SW 1271 (cell line): ENCODE results near the gene TMEM8B.
"Not testable (repeated sequence)": the region's sequence is repeated elsewhere in the genome, so short reads cannot be mapped to it uniquely, and the experiment has no call there.

Experiments
- DNase-seq, 2 experiments: peaks; one replicate each; lab custom pipeline; 2025; lab: John Stamatoyannopoulos, UW

Gene TMEM8B

DNA sequence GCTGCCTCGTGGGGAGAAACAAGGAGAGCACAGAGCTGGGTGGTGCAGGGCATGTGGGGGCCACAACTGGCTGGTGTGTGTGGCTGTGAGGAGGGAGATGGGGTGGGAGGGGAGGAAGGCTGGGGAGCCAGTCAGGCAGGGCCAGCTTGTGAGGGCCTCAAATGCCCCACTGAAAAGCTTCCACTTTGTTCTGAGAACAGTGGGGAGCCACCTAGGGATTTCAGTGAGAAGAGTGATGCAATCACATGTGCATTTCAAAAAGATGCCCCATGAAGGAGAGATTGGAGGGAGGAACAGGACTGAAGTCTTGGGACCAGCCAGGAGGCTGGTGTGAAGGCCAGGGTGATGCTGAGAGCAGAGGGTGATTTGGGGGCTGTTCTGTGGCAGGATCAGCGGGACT is 39.9 kb downstream of the TMEM8B start:
- DNase-seq, result no peak

DNA sequence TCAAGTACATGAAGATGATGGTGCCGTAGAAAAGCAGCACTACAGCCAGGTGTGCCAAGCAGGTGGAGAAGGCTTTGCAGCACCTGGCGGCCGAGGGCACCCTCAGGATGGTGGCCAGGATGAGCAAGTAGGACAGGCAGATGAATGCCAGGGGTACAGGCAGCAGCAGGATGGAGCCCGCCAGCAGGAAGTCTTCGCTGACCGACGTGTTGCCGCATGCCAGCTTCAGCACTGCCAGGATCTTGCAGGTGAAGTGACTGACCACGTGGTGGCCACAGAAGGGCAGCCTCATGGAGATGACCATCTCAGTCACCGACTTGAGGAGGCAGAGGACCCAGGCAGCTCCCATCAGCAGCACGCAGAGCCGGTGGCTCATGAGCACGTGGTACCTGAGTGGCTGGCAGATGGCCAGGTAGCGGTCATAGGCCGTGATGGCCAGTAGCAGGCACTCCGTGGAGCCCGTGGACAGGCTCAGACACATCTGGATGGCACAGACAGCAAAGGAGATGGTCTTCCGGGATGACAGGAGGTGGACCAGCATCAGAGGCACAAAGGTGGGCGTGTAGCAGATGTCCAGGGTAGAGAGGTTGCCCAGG is 40.7 kb downstream of the TMEM8B start:
- DNase-seq, result no peak

DNA sequence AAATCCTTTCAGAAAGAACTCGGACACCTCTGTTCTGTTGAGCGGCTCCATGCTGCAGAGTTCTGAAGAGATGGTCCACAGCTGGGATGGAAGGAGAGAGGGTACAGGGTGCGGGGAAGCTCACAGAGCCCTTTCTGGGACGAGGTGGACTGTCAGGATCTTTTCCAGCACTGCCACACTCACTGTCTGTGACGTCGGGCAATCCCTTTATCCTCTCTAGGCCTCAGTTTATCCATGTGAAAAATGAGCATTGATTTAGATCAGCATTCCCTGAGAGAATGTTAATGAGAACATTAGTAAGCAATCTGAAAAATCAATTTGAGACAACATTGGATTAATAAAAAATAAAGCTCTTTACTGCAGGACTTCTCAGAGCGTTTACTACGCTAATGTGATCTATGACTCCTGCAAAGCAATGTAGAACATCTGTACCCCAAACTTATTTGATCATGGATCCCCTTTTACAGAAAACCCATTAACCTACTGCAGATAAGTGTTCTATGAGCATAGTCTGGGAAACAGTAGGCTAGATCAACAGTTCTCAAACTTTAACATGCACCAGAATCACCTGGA is 41.4 kb downstream of the TMEM8B start, which contains the start of gene OR13J1:
TSS of gene OR13J1 (minus strand) at position 51 of the 573 bp plus-strand sequence. CDS start at position 51, 0 bp downstream.
- DNase-seq, result no peak

GRCh38 chr9:35871545-35871944 is 42.5 kb downstream of the TMEM8B start:
- no peak for DNase-seq

GRCh38 chr9:35872505-35872904 is 43.5 kb downstream of the TMEM8B start:
- DNase-seq, result no peak

DNA sequence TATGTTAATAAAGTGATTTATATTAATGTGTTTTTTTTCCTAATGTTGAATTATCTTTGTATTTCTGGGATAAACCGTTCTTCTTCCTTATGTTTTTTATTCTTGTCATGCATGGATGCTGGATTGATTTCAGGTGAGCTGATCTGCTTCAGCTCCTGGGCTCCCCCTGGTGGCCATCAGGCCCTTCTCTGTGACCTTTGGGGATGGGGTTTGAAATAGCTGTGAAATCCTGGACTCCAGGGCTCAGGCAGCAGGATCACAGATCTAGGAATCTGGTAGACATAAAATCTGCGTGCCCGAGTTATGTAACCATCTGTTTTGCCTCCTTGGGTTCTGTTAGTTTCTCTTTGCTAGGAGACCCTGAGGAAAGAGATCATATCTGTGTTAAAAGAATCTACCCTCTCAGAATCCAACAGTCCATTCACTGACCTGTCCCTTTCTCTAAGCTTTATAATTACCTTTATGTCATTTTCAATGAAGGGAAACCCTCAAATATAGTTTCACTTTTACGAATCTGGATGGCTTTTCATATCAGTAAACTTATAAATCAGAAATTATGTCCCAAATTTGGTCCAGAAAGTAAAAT is 53.3 kb downstream of the TMEM8B start:
- DNase-seq, result peak in 1 of 2 experiments; percentile 44

GRCh38 chr9:35882996-35883395 is 54.0 kb downstream of the TMEM8B start:
- DNase-seq, result no peak

- DNase-seq, result not testable (repeated sequence)
Measured at GRCh38 chr9:35884908-35885307, 55.9 kb downstream of the TMEM8B start.

DNA sequence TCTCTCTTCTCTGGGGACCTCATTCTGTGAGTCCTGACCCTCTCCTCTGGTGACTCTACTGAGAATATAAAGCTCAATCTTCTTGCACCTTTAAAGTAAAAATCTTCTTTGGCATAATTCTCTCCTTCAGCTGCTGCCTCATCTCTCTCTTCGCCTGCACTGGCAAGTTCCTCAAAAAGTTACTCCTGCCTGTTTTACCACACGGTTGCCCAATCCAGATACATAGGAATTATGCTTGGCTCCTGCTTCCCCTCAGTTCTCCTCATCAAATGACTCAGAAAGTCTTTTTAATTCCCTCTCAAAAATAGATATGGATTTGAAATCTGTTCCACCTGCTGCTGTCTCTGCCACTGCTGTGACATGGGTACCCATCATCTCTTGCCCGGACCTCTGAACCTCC is 62.6 kb downstream of the TMEM8B start:
- no peak for DNase-seq

DNA sequence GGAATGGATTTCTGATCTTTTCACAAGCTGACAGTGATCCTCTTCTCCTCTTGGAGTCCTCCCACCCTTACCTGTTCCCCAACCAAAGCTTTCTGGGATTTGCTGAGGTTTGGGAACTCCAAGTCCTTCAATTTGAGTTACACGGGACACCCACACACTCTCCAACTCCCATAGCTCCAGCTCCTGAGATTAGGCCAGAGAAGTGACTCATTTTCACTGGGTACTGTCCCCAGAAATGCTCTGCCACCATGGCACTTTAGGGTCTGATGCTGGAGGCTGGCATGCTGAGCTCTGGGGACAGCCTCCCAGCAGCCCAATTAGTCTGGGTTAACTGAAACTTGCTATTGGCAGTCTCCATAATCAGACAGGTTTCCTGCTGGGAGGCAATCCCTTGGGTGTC is 63.0 kb downstream of the TMEM8B start:
- DNase-seq, result no peak

DNA sequence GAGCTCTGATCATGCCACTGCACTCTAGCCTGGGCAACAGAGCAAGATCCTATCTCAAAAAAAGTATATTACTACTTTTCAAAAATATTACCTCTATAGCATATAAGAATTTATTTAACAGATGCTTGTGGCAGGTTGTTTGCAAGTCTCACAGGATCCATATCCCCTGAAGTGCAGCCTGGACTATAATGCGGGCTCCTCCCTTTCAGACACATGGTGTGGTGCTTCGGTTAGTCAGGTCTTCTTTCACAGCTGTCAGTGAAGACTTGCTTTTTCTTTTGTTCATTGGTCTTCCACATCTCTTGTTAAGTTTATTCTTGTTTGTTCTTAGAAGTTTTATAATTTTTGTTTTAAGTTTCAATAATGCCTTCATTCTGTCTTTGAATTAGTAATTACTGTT is 67.5 kb downstream of the TMEM8B start:
- no peak for DNase-seq

GRCh38 chr9:35897376-35898099 is 68.5 kb downstream of the TMEM8B start:
- DNase-seq, result not testable (repeated sequence)

GRCh38 chr9:35898337-35898736 is 69.3 kb downstream of the TMEM8B start:
- DNase-seq, result no peak

DNA sequence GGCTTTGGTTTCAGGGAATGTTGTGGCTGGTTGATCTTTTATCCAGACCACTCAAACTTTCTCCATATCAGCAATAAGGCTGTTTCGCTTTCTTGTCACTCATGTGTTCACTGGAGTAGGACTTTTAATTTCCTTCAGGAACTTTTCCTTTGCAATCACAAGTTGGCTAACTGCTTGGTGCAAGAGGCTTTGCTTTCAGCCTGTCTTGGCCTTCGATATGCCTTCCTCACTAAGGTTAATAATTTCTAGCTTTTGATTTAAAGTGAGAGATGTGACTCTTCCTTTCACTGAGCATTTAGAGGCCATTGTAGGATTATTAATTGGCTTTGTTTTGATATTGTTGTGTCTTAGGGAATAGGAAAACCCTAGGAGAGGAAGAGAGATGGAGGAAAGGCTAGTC is 70.0 kb downstream of the TMEM8B start:
- DNase-seq, result no peak

- peak in 1 of 2 experiments; percentile 49 for DNase-seq
Measured at GRCh38 chr9:35903049-35903448, 74.0 kb downstream of the TMEM8B start.

GRCh38 chr9:35904338-35904737 is 75.3 kb downstream of the TMEM8B start:
- no peak for DNase-seq

DNA sequence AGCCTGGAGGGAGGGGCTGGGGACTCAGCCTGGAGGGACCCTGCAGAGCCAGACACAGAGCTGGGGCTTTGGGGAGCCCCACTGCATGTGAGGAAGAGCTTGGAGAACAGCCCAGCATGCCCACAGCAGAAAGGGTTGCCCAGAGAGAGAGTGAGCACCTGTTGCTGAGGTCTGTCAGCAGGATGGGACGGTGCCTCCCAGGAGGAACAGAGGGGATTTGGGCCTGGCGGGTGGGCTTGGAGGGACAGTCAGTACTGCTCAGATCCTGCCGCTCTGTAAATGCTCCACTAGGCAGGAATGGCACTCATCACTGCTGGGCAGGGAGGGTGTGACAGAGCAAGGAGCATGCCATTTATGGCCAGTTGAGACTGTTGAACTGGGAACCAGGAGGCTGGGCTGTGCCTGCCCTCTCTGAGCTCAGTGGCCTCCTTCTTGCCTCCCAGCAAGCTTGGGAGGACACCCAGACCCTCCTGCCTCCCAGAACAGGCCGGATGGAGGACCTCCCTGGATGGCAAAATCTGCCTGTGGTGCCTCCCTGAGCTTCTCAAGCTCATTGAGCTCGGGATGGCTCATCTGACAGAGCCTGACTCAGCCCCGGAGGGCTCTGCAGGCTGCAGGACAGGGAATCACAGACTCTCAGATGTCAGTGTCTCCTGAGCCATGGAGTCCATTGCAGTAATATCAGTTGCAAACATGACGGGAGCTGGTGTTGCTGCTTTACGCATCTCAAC is 76.2 kb downstream of the TMEM8B start:
- DNase-seq, result no peak

- peak; percentile 28 to 68 for DNase-seq
Measured at GRCh38 chr9:35905912-35906679, 77.1 kb downstream of the TMEM8B start, which contains the start of gene HRCT1. Gene HRCT1, plus strand, starts transcription at chr9:35906202. Its CDS starts 86 bp downstream, at chr9:35906288.

GRCh38 chr9:35906923-35907699 is 78.1 kb downstream of the TMEM8B start:
- no peak for DNase-seq

DNA sequence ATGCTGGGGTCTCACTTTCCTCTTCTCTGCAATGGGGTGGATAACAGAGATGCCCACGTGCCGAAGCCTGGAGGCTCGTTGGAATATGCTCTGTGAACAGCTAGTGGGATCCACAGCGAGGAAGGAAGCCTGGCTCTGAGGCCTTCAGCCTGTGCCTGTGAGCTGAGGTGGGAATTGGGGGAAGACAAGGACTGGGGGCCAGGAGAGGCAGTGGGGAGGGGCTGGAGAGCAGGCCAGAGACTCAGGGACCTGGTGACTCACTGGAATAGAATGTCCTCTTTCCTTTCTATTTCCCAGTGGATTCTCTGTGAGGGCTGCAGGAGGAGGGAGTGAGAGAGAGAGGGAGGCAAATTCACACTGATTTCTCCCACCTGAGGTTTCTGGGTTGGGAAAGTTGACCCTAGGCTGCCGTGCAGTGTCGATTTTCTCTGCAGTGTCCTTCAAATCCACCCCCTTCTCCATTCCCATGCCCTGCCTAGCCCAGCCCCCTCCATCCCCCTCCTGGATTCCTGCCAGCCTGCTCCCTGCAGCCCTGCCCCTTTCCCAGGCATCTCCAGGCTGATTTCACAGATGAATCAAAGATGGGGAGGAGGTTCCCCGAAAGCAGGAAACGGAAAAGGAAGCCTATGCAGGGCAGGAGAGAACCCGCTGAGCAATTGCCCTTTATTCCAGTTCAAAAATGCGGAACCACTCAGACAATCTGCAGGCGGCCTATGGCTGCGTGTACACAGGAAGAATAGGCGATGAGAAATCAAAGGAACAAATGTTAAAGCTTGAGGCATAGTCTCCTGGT is 78.9 kb downstream of the TMEM8B start:
- peak; percentile 46 to 79 for DNase-seq
